OCI-LY1 (cell line): ENCODE measurements around the gene UBA6.

ENCODE experiments used
- EZH2 ChIP-seq: fragments of 200-600 bp; sonication (generic), shearing (Covaris generic); IDR thresholded peaks from 2 replicates; pipeline ENCODE4 v1.8.0; 2017; ENCODE audit warnings: borderline replicate concordance, mixed run types, mild to moderate bottlenecking, antibody characterized with exemption, low read length, moderate library complexity, mixed read lengths
- TF ChIP-seq, protein P1 (sequence below): fragments of 200-600 bp; sonication (generic), shearing (Covaris generic); IDR thresholded peaks from 2 replicates; pipeline ENCODE4 v1.5.1; 2017; ENCODE audit warnings: mild to moderate bottlenecking, antibody characterized with exemption, low read length, moderate library complexity, mixed read lengths

- TF ChIP-seq, protein P1, sequence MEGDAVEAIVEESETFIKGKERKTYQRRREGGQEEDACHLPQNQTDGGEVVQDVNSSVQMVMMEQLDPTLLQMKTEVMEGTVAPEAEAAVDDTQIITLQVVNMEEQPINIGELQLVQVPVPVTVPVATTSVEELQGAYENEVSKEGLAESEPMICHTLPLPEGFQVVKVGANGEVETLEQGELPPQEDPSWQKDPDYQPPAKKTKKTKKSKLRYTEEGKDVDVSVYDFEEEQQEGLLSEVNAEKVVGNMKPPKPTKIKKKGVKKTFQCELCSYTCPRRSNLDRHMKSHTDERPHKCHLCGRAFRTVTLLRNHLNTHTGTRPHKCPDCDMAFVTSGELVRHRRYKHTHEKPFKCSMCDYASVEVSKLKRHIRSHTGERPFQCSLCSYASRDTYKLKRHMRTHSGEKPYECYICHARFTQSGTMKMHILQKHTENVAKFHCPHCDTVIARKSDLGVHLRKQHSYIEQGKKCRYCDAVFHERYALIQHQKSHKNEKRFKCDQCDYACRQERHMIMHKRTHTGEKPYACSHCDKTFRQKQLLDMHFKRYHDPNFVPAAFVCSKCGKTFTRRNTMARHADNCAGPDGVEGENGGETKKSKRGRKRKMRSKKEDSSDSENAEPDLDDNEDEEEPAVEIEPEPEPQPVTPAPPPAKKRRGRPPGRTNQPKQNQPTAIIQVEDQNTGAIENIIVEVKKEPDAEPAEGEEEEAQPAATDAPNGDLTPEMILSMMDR, result no peak
- TF ChIP-seq EZH2, result no peak
Measured at GRCh38 chr4:67638136-67638535, 62.8 kb downstream of the UBA6 start.
